Measurements from ENCODE around the gene CHGA. TPM values are rescaled to one million over a fixed set of nuclear protein-coding genes. Genes with fewer than 3 reads are reported as not detected.

CHGA gene
- total and polyA plus RNA-seq, 2 donors (not counting 1 experiment from before 2014, with no cell fraction given): not detected

DNA sequence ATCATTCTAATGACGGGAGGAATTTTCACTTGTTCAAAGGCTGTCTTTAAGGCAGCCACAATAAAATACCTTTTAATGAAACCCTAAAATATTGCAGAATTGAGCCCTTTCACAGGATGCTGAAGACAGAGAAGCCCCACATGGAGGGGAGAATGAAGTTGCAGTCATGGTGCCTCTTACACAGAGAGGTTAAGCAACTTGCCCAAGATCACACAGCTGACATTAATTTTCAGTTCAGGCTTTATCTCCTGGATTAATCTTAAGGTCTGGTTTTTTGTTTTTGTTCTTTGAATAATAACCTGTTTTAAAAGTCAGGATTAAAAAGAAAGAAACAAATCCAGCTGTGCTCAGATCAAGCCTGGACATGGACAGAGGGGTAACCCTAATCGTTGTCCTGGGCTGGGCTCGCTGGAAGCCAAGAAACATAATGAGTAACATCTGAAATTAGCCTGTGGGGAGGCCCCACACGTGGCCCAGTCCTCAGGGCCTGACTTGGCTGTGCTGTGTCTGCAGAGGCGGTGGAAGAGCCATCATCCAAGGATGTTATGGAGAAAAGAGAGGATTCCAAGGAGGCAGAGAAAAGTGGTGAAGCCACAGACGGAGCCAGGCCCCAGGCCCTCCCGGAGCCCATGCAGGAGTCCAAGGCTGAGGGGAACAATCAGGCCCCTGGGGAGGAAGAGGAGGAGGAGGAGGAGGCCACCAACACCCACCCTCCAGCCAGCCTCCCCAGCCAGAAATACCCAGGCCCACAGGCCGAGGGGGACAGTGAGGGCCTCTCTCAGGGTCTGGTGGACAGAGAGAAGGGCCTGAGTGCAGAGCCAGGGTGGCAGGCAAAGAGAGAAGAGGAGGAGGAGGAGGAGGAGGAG is 8.0 kb downstream of the CHGA start:
- DNase-seq: no peak
- Histone ChIP-seq H3K27me3 (replicated peaks in 1 of 4; ENCODE audit: control extremely low read depth in 1 of 4, control insufficient read depth in 3 of 4, insufficient read depth in 4 of 4, low read length in 3 of 4) (no peaks in the 10 kb centered on the region), H3K4me1 (ENCODE audit: control insufficient read depth in 2 of 2, insufficient read depth in 2 of 2, low read length in 2 of 2) (no peaks in the 10 kb centered on the region), H3K36me3 (replicated peaks in 1 of 2; ENCODE audit: control extremely low read depth in 1 of 2, control insufficient read depth in 1 of 2, extremely low read depth in 1 of 2, insufficient read depth in 2 of 2, low read length in 1 of 2) (no peaks in the 10 kb centered on the region), H3K27ac (ENCODE audit: low read length in 2 of 2) (no peak overlapping the region), H3K9me3 (ENCODE audit: control extremely low read depth in 1 of 3, control insufficient read depth in 2 of 3, insufficient read depth in 1 of 3, low read length in 2 of 3) (peaks cover 0 to 2% (median 0%) of the 10 kb centered on the region in 3 donors), H4K20me1 (ENCODE audit: control insufficient read depth, insufficient read depth, low read length, poor library complexity, severe bottlenecking) (no peaks in the 10 kb centered on the region), H3K79me2 (ENCODE audit: control insufficient read depth, insufficient read depth, low read length) (no peaks in the 10 kb centered on the region), H3K4me2 (replicated peaks; ENCODE audit: low read depth, low read length, poor library complexity, severe bottlenecking) (no peak overlapping the region), H3K9ac (ENCODE audit: low read length) (no peak overlapping the region), H2AFZ (ENCODE audit: insufficient read depth, low read depth, low read length, poor library complexity, severe bottlenecking) (no peak overlapping the region), H3K4me3 (ENCODE audit: control extremely low read depth in 1 of 5, extremely low read depth in 1 of 5, insufficient read depth in 1 of 5, low read depth in 2 of 5, low read length in 4 of 5) (no peak overlapping the region)
- POLR2A ChIA-PET: no interaction called here
- no peaks in the 10 kb centered on the region for H3K9me3 Mint-ChIP-seq (ENCODE audit: insufficient read depth)
- no peak for ATAC-seq (ENCODE audit: low read depth)
- no peak overlapping the region for H3K4me3 Mint-ChIP-seq
- TF ChIP-seq, protein P1, sequence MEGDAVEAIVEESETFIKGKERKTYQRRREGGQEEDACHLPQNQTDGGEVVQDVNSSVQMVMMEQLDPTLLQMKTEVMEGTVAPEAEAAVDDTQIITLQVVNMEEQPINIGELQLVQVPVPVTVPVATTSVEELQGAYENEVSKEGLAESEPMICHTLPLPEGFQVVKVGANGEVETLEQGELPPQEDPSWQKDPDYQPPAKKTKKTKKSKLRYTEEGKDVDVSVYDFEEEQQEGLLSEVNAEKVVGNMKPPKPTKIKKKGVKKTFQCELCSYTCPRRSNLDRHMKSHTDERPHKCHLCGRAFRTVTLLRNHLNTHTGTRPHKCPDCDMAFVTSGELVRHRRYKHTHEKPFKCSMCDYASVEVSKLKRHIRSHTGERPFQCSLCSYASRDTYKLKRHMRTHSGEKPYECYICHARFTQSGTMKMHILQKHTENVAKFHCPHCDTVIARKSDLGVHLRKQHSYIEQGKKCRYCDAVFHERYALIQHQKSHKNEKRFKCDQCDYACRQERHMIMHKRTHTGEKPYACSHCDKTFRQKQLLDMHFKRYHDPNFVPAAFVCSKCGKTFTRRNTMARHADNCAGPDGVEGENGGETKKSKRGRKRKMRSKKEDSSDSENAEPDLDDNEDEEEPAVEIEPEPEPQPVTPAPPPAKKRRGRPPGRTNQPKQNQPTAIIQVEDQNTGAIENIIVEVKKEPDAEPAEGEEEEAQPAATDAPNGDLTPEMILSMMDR (IDR thresholded peaks at IDR 0.05): no peak
- no peak for TF ChIP-seq EZH2 (IDR thresholded peaks at IDR 0.05; ENCODE audit: borderline replicate concordance, insufficient read depth, low read depth, low read length, poor library complexity, severe bottlenecking)
- H3K27ac Mint-ChIP-seq: no peak overlapping the region
- intact Hi-C loops (cut with micrococcal nuclease): no loop called here
- no peaks in the 10 kb centered on the region for H3K4me1 Mint-ChIP-seq
- WGBS (ENCODE audit: insufficient coverage): 87% methylated on average over 5 of the region's 8 CpGs
- CTCF ChIA-PET: no interaction called here
- no peaks in the 10 kb centered on the region for H3K27me3 Mint-ChIP-seq

- Mint-ChIP-seq H3K9me3 (ENCODE audit: insufficient read depth) (no peaks in the 10 kb centered on the region), H3K27ac (no peak overlapping the region), H3K4me3 (no peak overlapping the region), H3K27me3 (no peaks in the 10 kb centered on the region), H3K4me1 (no peaks in the 10 kb centered on the region)
- Histone ChIP-seq H3K4me3 (ENCODE audit: control extremely low read depth in 1 of 5, extremely low read depth in 1 of 5, insufficient read depth in 1 of 5, low read depth in 2 of 5, low read length in 4 of 5) (no peak overlapping the region), H3K9ac (ENCODE audit: low read length) (no peak overlapping the region), H3K27me3 (replicated peaks in 1 of 4; ENCODE audit: control extremely low read depth in 1 of 4, control insufficient read depth in 3 of 4, insufficient read depth in 4 of 4, low read length in 3 of 4) (no peaks in the 10 kb centered on the region), H4K20me1 (ENCODE audit: control insufficient read depth, insufficient read depth, low read length, poor library complexity, severe bottlenecking) (no peaks in the 10 kb centered on the region), H2AFZ (ENCODE audit: insufficient read depth, low read depth, low read length, poor library complexity, severe bottlenecking) (no peak overlapping the region), H3K9me3 (ENCODE audit: control extremely low read depth in 1 of 3, control insufficient read depth in 2 of 3, insufficient read depth in 1 of 3, low read length in 2 of 3) (peaks cover 0 to 2% (median 0%) of the 10 kb centered on the region in 3 donors), H3K4me2 (replicated peaks; ENCODE audit: low read depth, low read length, poor library complexity, severe bottlenecking) (no peak overlapping the region), H3K4me1 (ENCODE audit: control insufficient read depth in 2 of 2, insufficient read depth in 2 of 2, low read length in 2 of 2) (no peaks in the 10 kb centered on the region), H3K36me3 (replicated peaks in 1 of 2; ENCODE audit: control extremely low read depth in 1 of 2, control insufficient read depth in 1 of 2, extremely low read depth in 1 of 2, insufficient read depth in 2 of 2, low read length in 1 of 2) (peaks cover 0 to 7% of the 10 kb centered on the region in 2 experiments), H3K27ac (ENCODE audit: low read length in 2 of 2) (no peak overlapping the region), H3K79me2 (ENCODE audit: control insufficient read depth, insufficient read depth, low read length) (no peaks in the 10 kb centered on the region)
- 95% methylated on average over 9 of the region's 18 CpGs for WGBS (ENCODE audit: insufficient coverage)
- POLR2A ChIA-PET: no interaction called here
- intact Hi-C loops (cut with micrococcal nuclease): no loop called here
- ATAC-seq (ENCODE audit: low read depth) (no peak), DNase-seq (no peak)
- TF ChIP-seq EZH2 (IDR thresholded peaks at IDR 0.05; ENCODE audit: borderline replicate concordance, insufficient read depth, low read depth, low read length, poor library complexity, severe bottlenecking): no peak
- TF ChIP-seq, protein P1 (IDR thresholded peaks at IDR 0.05): no peak
- CTCF ChIA-PET: no interaction called here
Observed at GRCh38 chr14:92931681-92932447, 8.9 kb downstream of the CHGA start.

Measured in B cell (primary cell).